AG04450 (cell line): Measurements from ENCODE around the gene EPB41L4B. TPM values are rescaled to one million over a fixed set of nuclear protein-coding genes. Genes with fewer than 3 reads are reported as not detected.

Experiments
- CTCF ChIA-PET: fragments of 300-600, 350-600 bp; formaldehyde crosslinking; extraction: SDS; loops from one replicate; lab custom pipeline; 2022; ENCODE audit warnings: antibody characterized with exemption, inconsistent platforms; lab: Charles Lee
- POLR2A ChIA-PET: fragments of 350-600 bp; formaldehyde crosslinking; extraction: SDS; loops from one replicate; lab custom pipeline; 2021; ENCODE audit warnings: antibody characterized with exemption, inconsistent platforms; lab: Yijun Ruan, JAX
- DNase-seq: peaks from one replicate; pipeline ENCODE4 v3.0.0-alpha.2; 2011; ENCODE audit warnings: low read depth, low spot score
- H3K27ac ChIP-seq: one replicate; pipeline ENCODE4 v1.5.1; 2012; ENCODE audit warnings: low read depth, low read length, control low read depth
- H3K27me3 ChIP-seq: one replicate; pipeline ENCODE4 v1.6.0; 2012; ENCODE audit warnings: low read length; ENCODE audit not compliant: control insufficient read depth, insufficient read depth
- H3K4me3 ChIP-seq: 2 replicates; pipeline ENCODE4 v1.5.1; 2011; ENCODE audit warnings: mild to moderate bottlenecking, low read depth, low read length, control low read depth
- H3K9me3 ChIP-seq: 2 replicates; pipeline ENCODE4 v1.5.1; 2012; ENCODE audit warnings: low read length; ENCODE audit not compliant: control insufficient read depth, insufficient read depth
- CTCF ChIP-seq: IDR thresholded peaks from 2 replicates; pipeline ENCODE4 v1.5.1; 2011; ENCODE audit warnings: low read depth, low read length, control low read depth, inconsistent platforms
- polyA plus RNA-seq: library from polyadenylated mRNA; depleted of rRNA; stranded (reverse); fragments of >200 nt; gene quantifications from 2 replicates; pipeline ENCODE4 v1.2.3, GENCODE V29; 2011

EPB41L4B gene
- polyA plus RNA-seq, 1 experiment, result 1.5 TPM

GRCh38 chr9:109242741-109243140 is 78.1 kb downstream of the EPB41L4B start:
- POLR2A ChIA-PET, result interaction anchor here (0.6 kb wide), 1 partner anchor 81 kb away, joined by 3 read pairs; no protein-coding TSS in a partner anchor

GRCh38 chr9:109242014-109242413 is 78.8 kb downstream of the EPB41L4B start:
- Histone ChIP-seq H3K27me3 (peaks cover 6% of the 10 kb centered on the region), H3K9me3 (no peaks in the 10 kb centered on the region), H3K27ac (no peak overlapping the region), H3K4me3 (no peak overlapping the region)
- POLR2A ChIA-PET, result interaction anchor here (0.6 kb wide), 1 partner anchor 82 kb away, joined by 3 read pairs; no protein-coding TSS in a partner anchor
- no peak for TF ChIP-seq CTCF
- DNase-seq, result no peak
- CTCF ChIA-PET, result interaction anchor here (0.6 to 1.2 kb wide), 5 partner anchors 8 to 227 kb away, joined by 3 to 7 read pairs (median 4); no protein-coding TSS in a partner anchor

More at GRCh38 chr9:109242741-109243140, 78.1 kb downstream of the EPB41L4B start:
- CTCF ChIA-PET, result interaction anchor here (0.6 to 1.2 kb wide), 7 partner anchors 9 to 226 kb away, joined by 3 to 7 read pairs (median 4); no protein-coding TSS in a partner anchor
- H3K27ac ChIP-seq, result no peak overlapping the region
- H3K27me3 ChIP-seq, result peaks cover 6% of the 10 kb centered on the region
- no peak overlapping the region for H3K4me3 ChIP-seq
- H3K9me3 ChIP-seq, result no peaks in the 10 kb centered on the region
- TF ChIP-seq CTCF, result no peak
- no peak for DNase-seq

GRCh38 chr9:109241207-109241606 is 79.7 kb downstream of the EPB41L4B start:
- TF ChIP-seq CTCF, result no peak
- H3K27ac ChIP-seq, result no peak overlapping the region
- peaks cover 9% of the 10 kb centered on the region for H3K27me3 ChIP-seq
- no peak overlapping the region for H3K4me3 ChIP-seq
- no peaks in the 10 kb centered on the region for H3K9me3 ChIP-seq
- CTCF ChIA-PET, result no interaction called here
- POLR2A ChIA-PET, result no interaction called here
- no peak for DNase-seq

- DNase-seq, result no peak
Observed at GRCh38 chr9:109239240-109239639, 81.6 kb downstream of the EPB41L4B start.

GRCh38 chr9:109238655-109239054 is 82.2 kb downstream of the EPB41L4B start:
- no peak overlapping the region for H3K4me3 ChIP-seq
- no peak overlapping the region for H3K27ac ChIP-seq
- no peaks in the 10 kb centered on the region for H3K9me3 ChIP-seq
- DNase-seq, result no peak
- peaks cover 6% of the 10 kb centered on the region for H3K27me3 ChIP-seq
- CTCF ChIA-PET, result no interaction called here
- POLR2A ChIA-PET, result no interaction called here
- TF ChIP-seq CTCF, result no peak

More at GRCh38 chr9:109239240-109239639, 81.6 kb downstream of the EPB41L4B start:
- ChIA-PET POLR2A (no interaction called here), CTCF (no interaction called here)
- H3K27ac ChIP-seq, result no peak overlapping the region
- H3K27me3 ChIP-seq, result peaks cover 9% of the 10 kb centered on the region
- no peak for TF ChIP-seq CTCF
- H3K9me3 ChIP-seq, result no peaks in the 10 kb centered on the region
- no peak overlapping the region for H3K4me3 ChIP-seq
